Activated CD8-positive, alpha-beta memory T cell treated with anti-CD3 and anti-CD28 coated beads, Interleukin-2, amount 50 U/mL, for 1 hour (primary cell): ENCODE results near the gene ERBB4.

Source experiments
- DNase-seq: peaks from one replicate; pipeline ENCODE4 v3.0.0-alpha.2; 2020; ENCODE audit errors: extremely low read depth

ERBB4 gene

DNA sequence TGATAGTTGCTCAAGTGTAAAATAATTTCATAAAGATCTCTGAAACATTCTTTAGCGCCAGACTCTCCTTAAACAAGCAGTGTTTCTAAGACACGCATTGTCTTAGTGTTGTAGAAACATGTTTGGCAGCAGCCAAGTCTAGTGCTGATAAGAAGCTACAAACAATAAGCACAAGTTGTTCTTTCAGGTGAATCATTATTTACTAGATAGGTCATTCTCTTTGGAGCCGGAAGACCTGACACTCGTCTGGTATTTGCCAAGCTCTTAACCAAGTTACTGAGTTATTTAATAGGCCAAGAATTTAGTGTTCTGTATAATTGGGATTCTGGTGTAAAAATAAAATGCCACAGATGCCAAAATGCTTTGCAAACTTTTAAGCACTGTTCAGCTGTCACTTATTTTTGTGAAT lies 1130.1 kb downstream of the ERBB4 start:
- DNase-seq = no peak

DNA sequence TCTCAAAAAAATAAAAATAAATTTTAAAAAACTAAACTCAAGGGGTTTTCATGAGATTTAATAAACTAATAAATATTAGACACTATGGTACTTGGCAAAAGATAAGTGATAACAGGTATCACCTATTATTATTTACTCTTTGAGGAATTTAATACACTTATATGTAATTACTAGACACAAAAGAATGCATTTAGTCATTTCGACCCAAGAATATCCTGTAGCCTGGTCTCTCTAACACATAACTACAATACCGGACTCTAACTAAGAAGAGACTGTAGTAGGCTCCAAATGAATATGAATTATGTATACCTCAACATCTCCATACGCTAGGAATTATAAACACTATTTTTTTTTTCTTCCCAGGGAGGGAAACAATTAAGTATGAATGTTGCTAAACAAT lies 1131.5 kb downstream of the ERBB4 start:
- no peak for DNase-seq

DNA sequence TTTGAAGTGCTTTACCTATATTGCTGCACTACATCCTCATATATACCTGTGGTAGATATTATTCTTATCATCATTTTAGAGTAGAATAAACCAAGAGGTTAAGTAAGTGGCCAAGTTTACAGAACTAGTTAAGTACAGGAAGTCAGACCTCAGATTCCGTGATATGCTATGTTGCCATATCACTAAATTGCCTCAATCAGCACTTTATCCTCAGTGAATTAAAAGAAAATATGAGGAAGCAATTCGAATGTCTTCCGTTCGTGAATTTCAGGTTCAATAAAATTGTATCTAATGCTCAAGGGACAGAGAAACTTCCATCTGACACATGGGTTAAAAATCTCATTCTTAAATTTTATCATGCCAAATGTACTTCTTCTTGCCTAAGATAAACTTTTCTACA lies 1133.6 kb downstream of the ERBB4 start:
- DNase-seq = no peak

DNA sequence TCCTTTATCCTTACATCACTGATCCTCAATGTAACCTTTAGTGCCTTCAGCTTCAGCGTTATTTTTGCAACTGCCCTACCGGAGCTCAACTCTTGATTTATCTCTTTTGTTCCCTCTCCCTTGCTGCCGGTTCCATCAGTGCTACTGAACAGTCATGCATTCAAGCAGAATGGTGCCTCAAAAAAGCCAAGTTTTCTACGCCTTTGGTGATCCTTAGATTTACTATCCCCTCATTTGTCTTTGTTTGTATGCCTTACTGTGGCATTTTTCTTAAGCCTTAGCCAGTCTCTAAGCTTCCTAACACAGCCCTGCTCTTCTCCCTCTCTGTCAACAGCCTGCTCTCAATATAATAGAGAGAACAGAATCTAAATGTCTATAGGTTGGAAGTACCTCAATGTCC lies 1134.5 kb downstream of the ERBB4 start:
- no peak for DNase-seq

DNA sequence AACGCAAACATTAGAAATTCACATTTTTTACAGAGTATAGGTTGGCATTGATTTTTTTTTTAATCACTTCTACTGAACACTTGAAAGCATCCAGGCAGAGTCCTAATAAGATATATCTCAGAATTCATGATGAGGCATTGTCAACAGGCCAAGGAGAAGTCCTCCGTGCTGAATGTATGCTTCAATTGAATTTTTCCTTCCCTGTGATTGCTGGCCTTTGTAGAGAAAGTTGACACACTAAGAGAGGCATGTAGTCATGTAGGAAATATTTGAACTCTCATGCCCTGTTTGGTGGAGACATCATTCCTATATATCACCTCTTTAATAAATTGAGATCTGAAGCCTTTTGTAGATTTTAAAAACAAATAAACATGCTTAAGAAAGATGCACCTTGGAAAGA lies 1137.3 kb downstream of the ERBB4 start:
- no peak for DNase-seq

DNA sequence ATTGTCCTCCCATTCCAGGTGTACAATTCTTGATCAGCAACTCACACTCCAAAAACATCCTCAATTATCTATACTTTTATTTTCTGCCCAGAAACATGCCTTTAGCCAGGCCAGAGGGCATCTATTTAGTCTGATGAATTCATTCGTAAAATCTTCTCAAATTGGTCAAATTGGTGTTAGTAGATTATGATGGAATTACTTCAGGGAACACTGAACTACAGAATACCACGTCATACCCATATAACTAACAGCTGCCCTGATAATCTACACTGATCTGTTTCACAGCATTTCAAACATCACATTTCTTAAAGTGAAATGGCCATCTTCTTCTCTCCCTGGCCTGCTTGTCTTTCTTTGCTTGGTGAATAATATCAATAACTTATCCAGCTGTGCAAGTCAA lies 1140.8 kb downstream of the ERBB4 start:
- no peak for DNase-seq

DNA sequence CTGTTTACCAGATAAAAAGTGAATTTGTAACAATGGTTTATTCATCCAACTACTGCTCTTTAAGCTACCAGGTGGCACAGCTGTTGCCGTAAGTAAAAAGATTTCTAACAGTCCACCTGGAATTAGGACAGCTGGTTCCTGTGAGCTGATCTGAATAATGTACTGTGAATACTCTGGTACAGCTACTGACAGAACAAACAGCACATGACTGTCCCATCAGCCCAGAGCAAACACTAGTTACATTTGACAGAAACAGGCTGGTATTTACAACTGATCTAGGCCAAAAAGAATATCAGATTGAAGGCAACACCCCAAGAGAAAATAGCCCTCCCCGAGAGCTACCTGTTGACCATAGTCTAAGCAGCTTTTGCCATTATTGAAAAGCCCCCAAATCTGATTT lies 1141.8 kb downstream of the ERBB4 start:
- no peak for DNase-seq

DNA sequence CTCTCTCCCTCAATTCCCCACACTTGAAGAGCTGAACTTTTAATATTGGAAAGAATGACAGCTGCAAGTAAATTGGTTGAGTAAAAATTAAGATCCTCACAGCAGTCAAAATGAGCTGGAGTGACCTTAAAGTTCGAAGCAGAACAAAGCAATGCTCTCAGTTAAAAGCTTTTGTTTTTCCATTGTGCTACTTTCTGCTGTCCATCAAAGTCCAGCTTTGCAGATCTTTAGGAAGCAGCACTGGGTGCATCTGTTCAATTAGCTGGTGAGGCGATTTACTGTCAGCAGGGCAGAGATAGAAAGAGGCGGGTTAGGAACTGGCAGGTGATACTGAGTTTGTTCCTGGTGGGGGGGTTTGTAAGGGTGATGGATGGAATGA lies 1147.4 kb downstream of the ERBB4 start:
- no peak for DNase-seq

DNA sequence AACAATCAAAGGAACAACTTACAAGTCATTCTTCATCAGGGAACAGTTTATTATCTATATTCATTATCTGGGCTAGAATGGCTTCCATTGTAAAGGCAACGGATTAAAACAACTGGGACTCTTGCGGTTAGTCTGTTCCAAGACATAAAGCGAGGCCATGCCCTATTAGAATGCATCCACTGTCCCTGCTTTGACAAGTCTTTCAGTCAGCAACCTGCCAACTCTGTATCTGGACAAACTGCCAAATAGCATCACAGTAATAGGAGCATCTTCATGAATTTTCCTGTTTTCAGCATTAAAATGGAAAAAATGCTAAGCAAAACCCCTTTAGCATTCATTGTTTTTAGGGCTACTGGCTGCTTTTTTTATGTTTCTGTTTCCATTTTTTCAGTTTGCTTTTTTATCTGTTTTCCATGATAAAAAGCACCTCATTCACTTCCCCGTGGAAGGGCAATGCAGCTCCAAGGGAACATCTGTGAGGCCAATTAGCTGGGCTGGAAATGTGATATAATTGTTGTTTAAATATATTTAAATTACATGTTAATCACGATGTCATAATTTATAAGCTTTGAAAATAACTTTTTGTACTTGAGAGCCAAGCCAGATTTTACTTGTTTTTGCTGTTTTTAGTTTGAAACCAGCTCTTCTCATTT lies 1147.9 kb downstream of the ERBB4 start:
- DNase-seq = no peak

DNA sequence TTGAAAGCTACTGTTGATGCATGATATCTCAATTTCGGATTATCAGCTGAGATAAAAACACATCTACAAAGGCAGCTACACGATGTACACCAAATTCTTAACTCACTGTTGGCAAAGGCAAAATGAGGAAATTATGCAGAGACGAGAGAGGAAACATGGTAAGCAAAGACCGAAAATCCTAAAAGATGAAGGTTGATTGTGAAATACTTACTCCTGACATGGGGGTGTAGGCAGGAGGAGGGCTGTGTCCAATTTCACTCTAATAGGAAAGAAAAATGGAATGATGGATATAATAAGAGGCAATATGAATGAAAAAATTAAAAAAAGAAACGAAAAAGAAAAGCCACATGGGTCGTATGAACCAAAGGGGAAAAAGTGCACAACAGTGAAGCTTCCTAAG lies 1150.9 kb downstream of the ERBB4 start:
- DNase-seq = no peak

DNA sequence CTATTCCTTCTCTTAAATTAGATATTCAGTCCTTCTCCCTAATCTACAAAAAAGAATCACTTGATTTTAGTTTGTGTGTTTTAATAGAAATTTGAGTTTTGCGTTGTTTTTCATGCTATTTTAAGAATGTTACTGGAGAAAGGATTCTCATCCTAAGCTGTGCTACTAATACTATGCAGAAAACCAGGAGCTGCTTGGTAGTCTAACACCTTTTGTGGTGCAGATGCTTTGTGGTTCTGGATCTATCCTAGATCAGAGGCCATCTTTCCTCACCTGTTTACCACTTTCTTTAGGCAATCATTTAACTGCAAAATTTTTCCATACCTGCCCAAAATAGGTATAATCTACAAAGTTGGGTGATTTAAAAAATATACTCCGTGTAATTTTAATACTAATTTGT lies 1158.6 kb downstream of the ERBB4 start:
- no peak for DNase-seq

DNA sequence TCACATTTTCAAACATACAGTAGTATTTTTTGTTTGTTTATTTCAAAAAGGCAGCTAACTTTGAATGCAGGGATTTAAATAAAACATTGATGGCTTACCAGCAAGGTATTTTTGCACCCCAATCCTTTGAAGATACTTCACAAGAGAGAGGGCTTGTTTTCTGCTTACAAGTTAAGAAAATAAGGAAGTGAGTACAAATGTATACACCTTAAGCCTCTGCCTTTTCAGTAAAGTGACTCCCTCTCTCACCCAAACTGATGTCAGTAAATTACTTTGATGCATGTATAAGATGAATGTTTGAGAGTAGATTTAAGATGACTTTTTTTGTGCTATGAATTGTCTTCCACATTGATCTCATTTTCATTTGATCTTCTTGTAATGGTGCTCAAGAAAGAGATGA lies 1162.2 kb downstream of the ERBB4 start:
- DNase-seq = no peak

DNA sequence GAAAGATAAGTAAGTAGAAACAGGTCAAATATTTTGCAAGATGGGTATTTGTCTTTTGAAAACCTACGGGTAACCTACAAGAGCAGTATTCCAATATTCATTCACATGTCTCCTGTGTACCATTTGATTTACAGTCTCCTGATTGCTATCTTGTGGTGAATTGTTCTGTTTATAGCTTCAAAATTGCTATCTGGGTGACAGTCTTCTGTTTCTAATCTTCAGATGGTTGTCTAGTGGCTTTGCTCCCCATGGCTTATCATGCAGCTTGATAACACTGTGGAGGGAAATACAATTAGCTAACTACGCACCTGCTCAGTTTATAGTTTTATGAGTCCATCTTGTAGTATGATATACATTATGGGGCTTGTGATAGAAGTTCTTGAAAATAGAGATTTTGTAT lies 1165.4 kb downstream of the ERBB4 start:
- no peak for DNase-seq

DNA sequence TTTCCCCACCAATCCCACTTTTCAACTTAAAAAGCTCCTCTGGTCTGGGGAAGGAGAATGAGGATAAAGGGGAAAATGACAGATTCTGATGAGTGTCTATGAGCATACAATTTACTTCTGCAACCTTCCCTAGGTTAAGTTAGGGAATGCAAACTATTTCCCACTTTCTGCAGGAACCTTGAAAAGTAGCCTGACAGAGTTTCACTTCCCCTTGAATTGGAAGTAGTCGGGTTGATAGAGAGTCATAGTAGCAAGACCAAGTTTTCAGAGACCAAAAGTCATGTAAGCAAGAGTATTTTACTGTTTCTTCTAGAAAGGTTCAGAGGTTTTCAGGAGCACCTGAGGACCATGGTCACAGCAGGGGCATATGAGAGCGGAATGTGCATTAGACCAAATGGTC lies 1167.1 kb downstream of the ERBB4 start:
- no peak for DNase-seq

DNA sequence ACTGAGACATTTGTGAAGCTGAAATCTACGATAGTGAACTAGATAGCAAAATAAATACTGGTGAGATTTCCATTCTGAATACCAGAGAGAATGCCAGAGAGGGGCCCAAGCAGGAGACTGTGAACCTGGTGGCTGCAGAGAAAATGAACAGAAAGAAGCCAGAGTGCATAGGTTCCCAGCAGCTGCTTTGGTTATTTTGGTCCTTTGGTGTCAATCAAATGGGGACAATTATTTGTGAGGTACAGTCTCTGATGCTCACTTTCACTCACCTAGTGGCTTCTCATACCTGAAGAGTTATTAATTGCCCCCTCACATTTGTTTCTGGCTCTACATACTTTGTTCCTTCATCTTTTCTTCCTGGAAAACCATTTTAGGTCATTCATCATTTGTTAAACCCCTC lies 1170.1 kb downstream of the ERBB4 start:
- DNase-seq = no peak

DNA sequence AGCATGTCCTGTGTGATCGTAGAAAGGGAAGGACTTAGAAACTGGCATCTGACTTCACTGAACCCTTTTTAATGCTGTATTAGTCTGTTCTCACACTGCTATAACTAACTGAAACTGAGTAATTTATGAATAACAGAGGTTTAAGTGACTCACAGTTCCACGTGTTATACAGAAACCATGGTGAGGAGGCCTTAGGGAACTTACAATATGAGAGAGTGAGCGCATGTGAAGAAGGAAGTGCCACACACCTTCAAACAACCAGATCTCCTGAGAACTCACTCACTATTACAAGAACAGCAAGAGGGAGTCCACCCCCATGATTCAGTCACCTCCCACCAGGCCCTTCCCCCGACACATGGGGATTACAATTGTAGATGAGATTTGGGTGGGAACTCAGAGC lies 1170.9 kb downstream of the ERBB4 start:
- no peak for DNase-seq

DNA sequence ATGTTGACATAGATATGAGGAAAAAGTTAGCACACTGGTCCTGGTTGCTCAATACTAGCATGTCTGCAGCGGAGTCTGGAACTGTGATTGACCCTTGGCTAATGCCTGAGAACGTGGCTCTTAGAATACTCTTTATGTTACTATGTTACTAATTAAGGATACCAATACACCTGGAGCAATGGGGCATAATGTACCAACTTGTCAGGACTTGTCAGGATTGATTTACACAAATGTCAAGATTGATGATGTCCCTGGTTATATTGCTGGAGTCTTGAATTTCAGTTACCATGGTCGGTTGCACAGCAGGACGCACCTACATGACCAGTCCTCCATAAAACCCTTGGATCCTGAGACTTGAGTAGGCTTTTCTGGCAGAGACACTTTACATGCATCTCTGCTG lies 1171.3 kb downstream of the ERBB4 start:
- DNase-seq = no peak

DNA sequence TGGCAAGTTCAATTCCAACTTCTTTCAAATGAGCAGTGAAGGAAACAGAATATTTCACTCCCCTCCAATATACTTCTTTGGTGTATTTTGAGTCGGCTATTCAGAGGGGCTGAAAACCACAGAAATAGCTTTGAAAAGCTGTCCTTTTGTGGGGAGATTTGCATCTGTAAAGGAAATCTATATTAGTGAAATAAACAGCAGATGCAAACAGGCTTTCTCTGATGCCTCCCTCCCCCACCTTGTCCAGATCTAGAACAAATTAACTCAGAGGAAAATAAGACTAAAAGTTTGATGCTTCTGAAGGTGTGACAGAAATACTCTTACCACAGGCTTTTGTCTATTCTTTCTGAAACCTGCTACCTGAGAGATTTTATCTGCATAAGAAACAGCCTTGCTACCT lies 1173.7 kb downstream of the ERBB4 start:
- DNase-seq = no peak

DNA sequence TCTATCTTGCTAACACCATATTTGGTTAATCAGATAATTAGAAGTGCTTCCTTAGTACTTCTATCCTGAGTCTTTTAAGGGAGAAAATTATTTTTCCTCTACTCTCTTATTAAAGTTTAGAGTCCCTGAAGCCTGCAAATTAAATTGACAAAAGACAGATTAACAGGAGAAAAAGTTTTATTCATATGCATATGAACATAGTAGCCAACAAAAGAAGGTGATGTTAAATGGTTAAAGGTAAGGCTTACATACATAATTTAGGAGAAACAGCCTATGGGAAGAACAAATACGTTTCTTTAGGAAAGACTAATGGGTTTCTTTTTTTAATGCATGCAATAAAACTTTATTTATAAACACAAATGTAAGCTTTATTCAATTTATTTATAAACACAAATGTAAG lies 1177.2 kb downstream of the ERBB4 start:
- no peak for DNase-seq

DNA sequence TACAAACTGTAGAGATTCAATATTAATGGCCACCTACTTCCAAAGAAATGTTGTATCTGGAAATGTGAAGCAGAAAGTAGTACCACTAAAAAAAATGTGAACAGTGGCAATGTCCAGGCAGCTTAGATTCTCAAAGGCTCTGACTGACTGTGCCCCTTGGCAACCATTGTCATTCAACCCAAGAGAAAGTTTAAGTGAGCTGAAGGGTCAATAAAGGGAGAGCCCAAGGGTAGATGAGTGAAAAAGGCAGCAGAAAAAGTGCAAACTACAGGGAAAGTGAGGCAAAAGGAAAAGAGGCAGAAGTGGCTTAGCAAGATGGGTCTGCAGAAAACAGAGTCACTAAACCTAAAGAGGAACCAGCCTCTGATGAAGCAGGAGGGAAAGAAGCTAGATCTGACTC lies 1179.3 kb downstream of the ERBB4 start:
- DNase-seq = no peak

DNA sequence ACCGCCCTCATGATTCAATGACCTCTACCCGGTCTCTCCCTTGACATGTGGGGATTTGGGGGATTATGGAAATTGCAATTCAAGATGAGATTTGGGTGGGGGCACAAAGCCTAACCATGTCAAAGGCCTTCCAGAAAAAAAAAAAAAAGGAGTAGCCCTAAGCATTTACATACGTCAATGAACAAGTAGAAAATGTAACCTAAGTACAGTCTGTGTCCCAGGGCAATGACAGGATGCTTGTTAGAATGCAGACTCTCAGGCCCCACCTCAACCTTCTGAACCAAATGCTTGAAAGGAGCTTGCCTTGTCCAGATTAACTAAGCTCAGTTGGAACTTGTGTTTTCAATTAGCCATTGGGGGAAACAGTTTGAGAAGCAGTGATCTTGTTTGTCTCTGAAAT lies 1180.1 kb downstream of the ERBB4 start:
- DNase-seq = no peak

DNA sequence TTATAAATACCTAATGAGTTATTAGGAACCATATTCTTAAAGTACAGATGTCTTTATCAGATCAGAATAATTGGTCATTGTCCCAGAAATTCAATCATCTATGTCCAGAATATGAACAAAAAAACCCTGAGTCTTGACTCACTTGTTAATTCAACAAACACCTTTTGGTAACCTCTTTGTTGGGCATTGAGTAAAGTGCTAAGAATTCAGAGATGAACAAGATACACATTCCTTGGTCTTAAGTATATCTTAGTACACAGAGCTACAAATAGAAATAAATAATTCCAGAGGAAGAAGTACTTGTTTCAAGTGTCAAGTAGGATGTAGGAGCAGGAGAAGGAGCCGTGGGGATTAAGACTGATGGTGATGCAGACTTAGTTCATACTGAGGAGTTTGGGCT lies 1184.1 kb downstream of the ERBB4 start:
- DNase-seq = no peak

DNA sequence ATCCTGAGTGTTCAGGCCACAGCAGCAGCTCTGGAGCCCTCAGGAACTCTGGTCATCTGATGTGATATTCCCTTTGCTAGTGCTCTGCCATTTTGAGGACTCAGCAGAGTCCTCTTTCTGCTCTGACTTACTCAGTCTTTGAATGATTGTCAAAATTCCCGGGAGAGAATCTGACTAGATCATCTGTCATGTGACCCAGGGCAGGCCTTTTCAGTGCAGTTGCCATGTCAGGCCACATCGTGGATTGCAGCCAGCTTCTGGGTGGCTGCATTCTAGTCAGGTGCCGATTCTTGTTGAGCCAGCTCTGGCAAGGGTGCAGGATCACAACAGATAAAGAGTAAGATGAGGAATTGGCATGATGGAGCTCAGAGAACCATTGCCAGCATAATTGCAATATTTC lies 1186.6 kb downstream of the ERBB4 start:
- no peak for DNase-seq

DNA sequence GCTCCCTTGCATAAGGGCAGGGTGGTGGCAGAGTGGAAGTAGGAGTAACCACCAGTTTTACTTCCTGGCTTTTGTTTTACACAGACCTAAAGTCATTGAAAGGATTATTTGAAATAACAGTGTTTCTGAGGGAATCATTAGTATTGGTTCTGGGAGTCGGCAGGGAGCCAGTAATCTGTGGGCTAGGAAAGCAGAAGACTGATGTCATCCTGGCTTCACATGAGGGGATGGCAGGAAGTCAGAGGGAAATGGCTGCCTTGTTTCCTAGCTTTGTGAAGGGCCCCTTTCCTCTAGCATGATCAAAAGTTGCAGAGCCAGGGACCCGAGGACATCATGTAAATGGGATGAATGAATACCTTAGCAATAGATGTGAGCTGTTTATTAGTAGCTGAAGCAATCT lies 1189.6 kb downstream of the ERBB4 start:
- no peak for DNase-seq

DNA sequence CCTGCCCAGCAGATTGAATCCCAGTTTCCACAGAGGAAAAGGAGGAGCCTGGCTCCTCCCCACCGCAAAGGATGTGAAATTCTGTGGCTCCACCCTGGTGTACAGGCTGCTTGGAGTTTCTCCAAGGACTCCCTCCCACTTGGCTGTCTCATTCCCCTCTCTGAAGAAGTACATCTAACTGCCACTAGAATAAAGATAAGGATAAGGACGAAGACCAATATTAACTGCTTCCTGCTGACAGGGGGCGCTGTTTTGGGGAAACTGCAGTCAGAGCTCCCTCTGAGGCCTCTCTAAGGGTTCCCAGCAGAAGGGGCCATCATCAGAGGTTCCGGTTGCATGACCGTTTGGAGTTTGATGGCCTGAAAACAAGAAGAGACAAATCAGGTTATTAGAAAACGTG lies 1191.3 kb downstream of the ERBB4 start:
- DNase-seq = no peak
